ENCODE measurements around the gene DZIP1L. TPM values are rescaled to one million over a fixed set of nuclear protein-coding genes. Genes with fewer than 3 reads are reported as not detected.

DZIP1L gene
- polyA plus RNA-seq, 2 of the 4 experiments (the other 2 are of a cell fraction) = 2.7 to 7.0 TPM

GRCh38 chr3:138032567-138032966 lies 82.8 kb downstream of the DZIP1L start:
- no peak for FAIRE-seq
- no peak overlapping the region for H3K4me3 ChIP-seq
- H3K4me1 ChIP-seq = no peaks in the 10 kb centered on the region; the same call in 2 of the 3 replicates
- no peak overlapping the region for H3K27ac ChIP-seq
- H3K4me2 ChIP-seq = no peak overlapping the region
- POLR2A ChIA-PET = no interaction called here
- WGBS (ENCODE audit: missing lambda C conversion rate) = 68% methylated on average over 3 of the region's 3 CpGs
- no peak for TF ChIP-seq KDM1A (IDR thresholded peaks at IDR 0.05; ENCODE audit: low read depth)
- no peak for TF ChIP-seq CEBPB (IDR thresholded peaks at IDR 0.05)
- TF ChIP-seq EHMT2 (IDR thresholded peaks at IDR 0.05; ENCODE audit: low read depth) = no peak
- TF ChIP-seq KDM5A (IDR thresholded peaks at IDR 0.05) = no peak
- no peak for TF ChIP-seq HDAC2 (IDR thresholded peaks at IDR 0.05)
- no peak for TF ChIP-seq HOXA7 (CRISPR knock-in tag; IDR thresholded peaks at IDR 0.05)
- TF ChIP-seq, protein P1, sequence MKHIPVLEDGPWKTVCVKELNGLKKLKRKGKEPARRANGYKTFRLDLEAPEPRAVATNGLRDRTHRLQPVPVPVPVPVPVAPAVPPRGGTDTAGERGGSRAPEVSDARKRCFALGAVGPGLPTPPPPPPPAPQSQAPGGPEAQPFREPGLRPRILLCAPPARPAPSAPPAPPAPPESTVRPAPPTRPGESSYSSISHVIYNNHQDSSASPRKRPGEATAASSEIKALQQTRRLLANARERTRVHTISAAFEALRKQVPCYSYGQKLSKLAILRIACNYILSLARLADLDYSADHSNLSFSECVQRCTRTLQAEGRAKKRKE (CRISPR knock-in tag; IDR thresholded peaks at IDR 0.05; ENCODE audit: low read depth) = no peak
- no peak for TF ChIP-seq GATA3 (IDR thresholded peaks at IDR 0.05; ENCODE audit: borderline replicate concordance)
- TF ChIP-seq ZC3H11A (IDR thresholded peaks at IDR 0.05) = no peak
- TF ChIP-seq, protein P2, sequence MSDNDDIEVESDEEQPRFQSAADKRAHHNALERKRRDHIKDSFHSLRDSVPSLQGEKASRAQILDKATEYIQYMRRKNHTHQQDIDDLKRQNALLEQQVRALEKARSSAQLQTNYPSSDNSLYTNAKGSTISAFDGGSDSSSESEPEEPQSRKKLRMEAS (IDR thresholded peaks at IDR 0.05) = no peak
- DNase-seq (ENCODE audit: low read depth in 1 of 2, low spot score in 1 of 2) = no peak
- no peak for ATAC-seq
- H3K9me3 ChIP-seq = no peaks in the 10 kb centered on the region
- CTCF ChIA-PET = interaction anchor here (0.7 to 1.3 kb wide), 2 partner anchors 15 to 928 kb away, joined by 3 read pairs; no protein-coding TSS in a partner anchor

DNA sequence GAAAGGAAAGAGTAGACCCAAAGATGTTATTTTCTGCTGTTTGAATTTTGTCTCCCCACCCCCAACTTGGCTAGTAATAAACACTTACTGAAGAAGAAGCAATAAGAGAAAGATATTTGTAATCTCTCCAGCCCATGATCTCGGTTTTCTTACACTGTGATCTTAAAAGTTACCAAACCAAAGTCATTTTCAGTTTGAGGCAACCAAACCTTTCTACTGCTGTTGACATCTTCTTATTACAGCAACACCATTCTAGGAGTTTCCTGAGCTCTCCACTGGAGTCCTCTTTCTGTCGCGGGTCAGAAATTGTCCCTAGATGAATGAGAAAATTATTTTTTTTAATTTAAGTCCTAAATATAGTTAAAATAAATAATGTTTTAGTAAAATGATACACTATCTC lies 83.9 kb downstream of the DZIP1L start:
- H3K4me3 ChIP-seq = no peak overlapping the region
- no peak for ATAC-seq
- H3K27ac ChIP-seq = no peak overlapping the region
- DNase-seq (ENCODE audit: low read depth in 1 of 2, low spot score in 1 of 2) = no peak
- 82% methylated on average over 3 of the region's 3 CpGs for WGBS (ENCODE audit: missing lambda C conversion rate)
- no peaks in the 10 kb centered on the region; the same call in 2 of the 3 replicates for H3K4me1 ChIP-seq
- TF ChIP-seq GATA3 (IDR thresholded peaks at IDR 0.05; ENCODE audit: borderline replicate concordance) (no peak), RAD21 (conservative IDR thresholded peaks at IDR 0.05 in 1 of 2, IDR thresholded peaks at IDR 0.05 in 1 of 2) (no peak), KDM5A (IDR thresholded peaks at IDR 0.05) (no peak), E2F6 (IDR thresholded peaks at IDR 0.05; ENCODE audit: borderline replicate concordance, low read depth) (no peak), ZC3H11A (IDR thresholded peaks at IDR 0.05) (no peak), MYC (IDR thresholded peaks at IDR 0.05; ENCODE audit: borderline replicate concordance, low read length) (no peak), HEYL (CRISPR knock-in tag; IDR thresholded peaks at IDR 0.05) (no peak), BCL3 (IDR thresholded peaks at IDR 0.05) (no peak)
- ChIA-PET CTCF (interaction anchor here (0.7 kb wide), 1 partner anchor 21 kb away, joined by 3 read pairs; no protein-coding TSS in a partner anchor), POLR2A (no interaction called here)
- no peak for FAIRE-seq
- no peaks in the 10 kb centered on the region for H3K9me3 ChIP-seq
- no peak overlapping the region for H3K4me2 ChIP-seq

GRCh38 chr3:138030734-138031280 lies 84.6 kb downstream of the DZIP1L start:
- no peak for TF ChIP-seq CBX8 (IDR thresholded peaks at IDR 0.05)
- FAIRE-seq = no peak
- ATAC-seq = no peak
- Histone ChIP-seq H3K4me3 (no peak overlapping the region), H3K9me3 (no peaks in the 10 kb centered on the region), H3K4me2 (no peak overlapping the region), H3K4me1 (no peaks in the 10 kb centered on the region; the same call in 2 of the 3 replicates), H3K27ac (no peak overlapping the region)
- WGBS (ENCODE audit: missing lambda C conversion rate) = 72% methylated on average over 11 of the region's 11 CpGs
- ChIA-PET CTCF (interaction anchor here (0.7 to 0.9 kb wide), 3 partner anchors 21 to 38 kb away, joined by 3 read pairs; no protein-coding TSS in a partner anchor), POLR2A (no interaction called here)
- DNase-seq (ENCODE audit: low read depth in 1 of 2, low spot score in 1 of 2) = no peak

- TF ChIP-seq PBX3 (IDR thresholded peaks at IDR 0.05) (no peak), RFX5 (IDR thresholded peaks at IDR 0.05) (no peak), PHF8 (IDR thresholded peaks at IDR 0.05; ENCODE audit: borderline replicate concordance, low read depth) (no peak), BCL3 (IDR thresholded peaks at IDR 0.05) (no peak), JUN (IDR thresholded peaks at IDR 0.05) (no peak), HES2 (IDR thresholded peaks at IDR 0.05) (no peak), HOXA7 (CRISPR knock-in tag; IDR thresholded peaks at IDR 0.05) (no peak), FOSB (CRISPR knock-in tag; IDR thresholded peaks at IDR 0.05) (no peak), CEBPB (IDR thresholded peaks at IDR 0.05) (no peak)
- TF ChIP-seq, protein P2 (IDR thresholded peaks at IDR 0.05) = no peak
- TF ChIP-seq, protein P1 (CRISPR knock-in tag; IDR thresholded peaks at IDR 0.05; ENCODE audit: low read depth) = no peak
- no peak for DNase-seq (ENCODE audit: low read depth in 1 of 2, low spot score in 1 of 2)
- no peak overlapping the region for H3K4me3 ChIP-seq
- no peak overlapping the region for H3K4me2 ChIP-seq
- no peaks in the 10 kb centered on the region for H3K4me1 ChIP-seq
- no peak overlapping the region for H3K27ac ChIP-seq
- ChIA-PET POLR2A (no interaction called here), CTCF (no interaction called here)
- no peak for FAIRE-seq
- no peaks in the 10 kb centered on the region for H3K9me3 ChIP-seq
- ATAC-seq = no peak
- 86% methylated on average over 5 of the region's 5 CpGs for WGBS (ENCODE audit: missing lambda C conversion rate)
Observed at GRCh38 chr3:138027821-138028220, 87.6 kb downstream of the DZIP1L start.
